Mammary epithelial cell (primary cell): ENCODE measurements around the gene DHRS2.

Source experiments
- EZH2 ChIP-seq: IDR thresholded peaks from 2 replicates; pipeline ENCODE4 v1.6.1; 2012; ENCODE audit warnings: low read length, inconsistent platforms, borderline replicate concordance
- TF ChIP-seq, protein P1 (sequence below), 2 donors: IDR thresholded peaks in 1 of 2; conservative IDR thresholded peaks in 1 of 2; 2 replicates each; pipeline ENCODE4 v1.5.1; 2011 to 2012; ENCODE audit warnings: inconsistent platforms in 2 of 2, low read length in 2 of 2, mild to moderate bottlenecking in 2 of 2, control low read depth in 1 of 2, low read depth in 1 of 2; ENCODE audit not compliant: insufficient read depth in 1 of 2; ENCODE audit errors: extremely low read depth in 1 of 2

DNA sequence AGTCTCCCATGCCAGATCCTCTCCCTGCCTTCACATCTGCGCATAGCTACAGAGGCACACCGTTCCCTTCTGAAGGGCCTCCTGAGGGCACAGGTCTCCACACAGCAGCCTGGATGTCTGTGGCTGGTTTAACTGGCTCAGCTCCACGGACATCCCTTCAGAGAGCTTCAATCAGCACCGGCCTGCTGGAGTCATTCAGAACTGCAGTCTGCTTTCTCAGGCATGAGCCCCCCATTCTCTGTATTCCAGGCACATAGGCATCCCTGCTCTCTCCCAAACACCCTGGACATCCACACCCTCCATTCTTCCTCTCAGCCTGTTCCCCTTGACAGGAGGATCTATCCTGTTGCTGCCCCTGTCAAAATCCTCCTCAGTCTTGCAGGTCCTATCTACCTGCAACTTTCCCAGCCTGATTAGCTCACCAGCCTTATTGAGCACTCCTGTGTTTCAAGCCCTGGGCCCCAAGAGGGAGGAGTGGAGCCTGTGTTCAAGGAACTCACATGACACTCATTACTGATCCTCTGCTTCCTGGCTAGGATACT lies 2.9 kb upstream of the DHRS2 start:
- TF ChIP-seq, protein P1, sequence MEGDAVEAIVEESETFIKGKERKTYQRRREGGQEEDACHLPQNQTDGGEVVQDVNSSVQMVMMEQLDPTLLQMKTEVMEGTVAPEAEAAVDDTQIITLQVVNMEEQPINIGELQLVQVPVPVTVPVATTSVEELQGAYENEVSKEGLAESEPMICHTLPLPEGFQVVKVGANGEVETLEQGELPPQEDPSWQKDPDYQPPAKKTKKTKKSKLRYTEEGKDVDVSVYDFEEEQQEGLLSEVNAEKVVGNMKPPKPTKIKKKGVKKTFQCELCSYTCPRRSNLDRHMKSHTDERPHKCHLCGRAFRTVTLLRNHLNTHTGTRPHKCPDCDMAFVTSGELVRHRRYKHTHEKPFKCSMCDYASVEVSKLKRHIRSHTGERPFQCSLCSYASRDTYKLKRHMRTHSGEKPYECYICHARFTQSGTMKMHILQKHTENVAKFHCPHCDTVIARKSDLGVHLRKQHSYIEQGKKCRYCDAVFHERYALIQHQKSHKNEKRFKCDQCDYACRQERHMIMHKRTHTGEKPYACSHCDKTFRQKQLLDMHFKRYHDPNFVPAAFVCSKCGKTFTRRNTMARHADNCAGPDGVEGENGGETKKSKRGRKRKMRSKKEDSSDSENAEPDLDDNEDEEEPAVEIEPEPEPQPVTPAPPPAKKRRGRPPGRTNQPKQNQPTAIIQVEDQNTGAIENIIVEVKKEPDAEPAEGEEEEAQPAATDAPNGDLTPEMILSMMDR (conservative IDR thresholded peaks at IDR 0.05 in 1 of 2, IDR thresholded peaks at IDR 0.05 in 1 of 2; ENCODE audit: extremely low read depth in 1 of 2, insufficient read depth in 1 of 2, low read depth in 1 of 2, low read length in 2 of 2): no peak
- TF ChIP-seq EZH2: no peak
